Fibroblast of the aortic adventitia (primary cell): ENCODE data around the gene CDH11. TPM values are rescaled to one million over a fixed set of nuclear protein-coding genes. Genes with fewer than 3 reads are reported as not detected.

Source experiments
- DNase-seq: peaks from one replicate; pipeline ENCODE4 v3.0.0-alpha.2; 2010; ENCODE audit warnings: low read depth
- H3K4me3 ChIP-seq: 2 replicates; pipeline ENCODE4 v1.5.1; 2011; ENCODE audit warnings: low read depth, mild to moderate bottlenecking, control low read depth, low read length, moderate library complexity
- CTCF ChIP-seq: IDR thresholded peaks from 2 replicates; pipeline ENCODE4 v1.5.1; 2011; ENCODE audit warnings: mild to moderate bottlenecking, low read length, control low read depth, inconsistent platforms; ENCODE audit not compliant: insufficient read depth
- total RNA-seq: library from RNA; depleted of rRNA; stranded (reverse); fragments of >200 nt; gene quantifications from 2 replicates; pipeline ENCODE4 v1.2.3, GENCODE V29; 2012; ENCODE audit warnings: low replicate concordance

CDH11 gene
- total RNA-seq, 1 donor, result 397 TPM

- H3K4me3 ChIP-seq, result no peak overlapping the region
- DNase-seq, result no peak
- TF ChIP-seq CTCF, result no peak
These were observed 60.6 kb downstream of the CDH11 start for GRCh38 chr16:65061263-65061662.

DNA sequence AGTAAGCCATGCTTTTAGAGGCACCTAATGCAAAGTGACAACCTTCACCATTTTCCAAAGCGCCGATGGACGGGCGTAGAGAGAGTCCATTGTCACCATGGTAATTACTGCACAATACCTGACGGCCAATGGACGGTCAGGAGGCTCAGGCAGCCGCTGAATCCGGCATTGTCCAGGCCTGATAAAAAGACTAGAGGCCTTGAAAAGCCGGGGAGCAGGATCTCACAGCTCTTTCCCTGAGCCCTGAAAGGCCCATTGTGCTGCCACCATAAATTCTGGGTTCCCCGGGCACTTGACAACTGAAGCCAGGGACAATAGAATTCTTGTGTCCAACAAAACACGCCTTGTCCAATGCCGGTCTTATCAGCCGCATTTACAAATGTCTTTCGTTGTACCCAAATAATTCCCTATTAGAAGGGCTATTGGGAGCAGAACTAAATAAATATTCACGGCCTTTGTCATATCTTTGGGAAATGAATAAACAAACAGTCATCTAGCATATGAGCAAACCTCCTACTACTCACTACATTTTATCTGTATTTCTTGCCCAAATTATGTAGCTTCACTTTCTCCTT is 62.4 kb downstream of the CDH11 start:
- TF ChIP-seq CTCF, result no peak
- H3K4me3 ChIP-seq, result no peak overlapping the region
- no peak for DNase-seq

- DNase-seq, result no peak
- no peak overlapping the region for H3K4me3 ChIP-seq
- no peak for TF ChIP-seq CTCF
These were observed 64.7 kb downstream of the CDH11 start for GRCh38 chr16:65057184-65057583.

DNA sequence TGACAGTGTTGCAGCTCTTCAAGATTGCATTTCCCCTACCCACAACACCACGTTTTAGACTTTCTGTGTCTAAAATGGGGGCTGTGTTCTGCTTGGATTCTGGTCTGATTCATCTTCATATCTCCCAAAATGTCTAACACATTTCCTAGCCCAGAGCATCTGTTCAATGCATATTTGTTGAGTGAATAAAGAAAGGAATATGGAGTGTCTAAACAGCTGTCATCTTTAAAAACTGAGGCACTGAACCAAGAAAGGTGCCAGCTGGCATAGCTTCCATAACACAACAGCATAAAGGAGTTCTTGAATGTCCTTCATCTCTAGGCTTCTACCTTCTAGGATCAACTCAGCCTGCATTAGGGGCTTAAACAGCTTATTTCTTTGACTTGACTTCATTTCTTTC is 67.4 kb downstream of the CDH11 start:
- no peak for TF ChIP-seq CTCF
- peak; percentile 50 for DNase-seq
- H3K4me3 ChIP-seq, result no peak overlapping the region

DNA sequence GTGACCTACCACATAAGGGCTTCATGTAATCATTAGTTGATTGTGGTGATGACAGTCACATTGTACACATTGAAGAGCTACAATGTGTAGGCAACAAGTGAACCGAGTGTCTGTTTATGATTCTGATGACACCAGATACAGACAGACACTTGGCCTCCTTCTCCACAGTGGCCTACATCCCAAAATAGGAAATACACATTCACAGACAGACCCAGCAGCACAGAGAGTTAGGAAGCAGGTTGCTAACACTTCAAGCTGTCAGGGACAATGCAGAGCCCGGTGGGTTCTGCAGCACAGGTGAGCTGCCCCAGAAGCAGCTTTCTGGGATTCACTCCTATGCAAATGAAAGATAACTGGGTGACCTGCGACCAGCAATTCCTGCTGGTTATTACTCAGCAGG is 72.2 kb downstream of the CDH11 start:
- TF ChIP-seq CTCF, result no peak
- DNase-seq, result no peak
- H3K4me3 ChIP-seq, result no peak overlapping the region

- no peak overlapping the region for H3K4me3 ChIP-seq
- no peak for DNase-seq
- no peak for TF ChIP-seq CTCF
These were observed 75.9 kb downstream of the CDH11 start for GRCh38 chr16:65045961-65046360.

DNA sequence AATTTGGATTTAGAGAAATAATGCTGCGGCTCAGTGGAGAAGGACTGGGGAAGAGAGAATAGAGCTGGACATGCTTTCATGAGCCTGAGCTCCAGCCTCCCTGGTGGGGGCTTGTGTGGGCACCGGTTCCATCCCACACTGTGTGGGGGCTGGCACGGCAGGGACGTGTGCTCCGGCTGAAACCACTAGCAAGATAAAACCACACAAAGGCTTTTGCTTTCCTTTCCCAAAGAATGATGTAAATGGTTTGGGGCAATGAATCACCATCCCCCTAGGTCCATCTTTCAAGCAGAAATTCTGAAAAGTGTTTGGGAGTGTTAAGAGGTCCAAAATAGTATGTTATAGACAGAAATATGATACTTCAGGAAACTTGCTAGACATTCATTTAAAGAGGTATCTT is 77.0 kb downstream of the CDH11 start:
- no peak for TF ChIP-seq CTCF
- DNase-seq, result peak; percentile 77
- H3K4me3 ChIP-seq, result no peak overlapping the region
